Measurements from ENCODE around the gene CPTP.
A peak's percentile ranks its signal among the peaks of the same experiment; 100 is the strongest.

Gene CPTP

DNA sequence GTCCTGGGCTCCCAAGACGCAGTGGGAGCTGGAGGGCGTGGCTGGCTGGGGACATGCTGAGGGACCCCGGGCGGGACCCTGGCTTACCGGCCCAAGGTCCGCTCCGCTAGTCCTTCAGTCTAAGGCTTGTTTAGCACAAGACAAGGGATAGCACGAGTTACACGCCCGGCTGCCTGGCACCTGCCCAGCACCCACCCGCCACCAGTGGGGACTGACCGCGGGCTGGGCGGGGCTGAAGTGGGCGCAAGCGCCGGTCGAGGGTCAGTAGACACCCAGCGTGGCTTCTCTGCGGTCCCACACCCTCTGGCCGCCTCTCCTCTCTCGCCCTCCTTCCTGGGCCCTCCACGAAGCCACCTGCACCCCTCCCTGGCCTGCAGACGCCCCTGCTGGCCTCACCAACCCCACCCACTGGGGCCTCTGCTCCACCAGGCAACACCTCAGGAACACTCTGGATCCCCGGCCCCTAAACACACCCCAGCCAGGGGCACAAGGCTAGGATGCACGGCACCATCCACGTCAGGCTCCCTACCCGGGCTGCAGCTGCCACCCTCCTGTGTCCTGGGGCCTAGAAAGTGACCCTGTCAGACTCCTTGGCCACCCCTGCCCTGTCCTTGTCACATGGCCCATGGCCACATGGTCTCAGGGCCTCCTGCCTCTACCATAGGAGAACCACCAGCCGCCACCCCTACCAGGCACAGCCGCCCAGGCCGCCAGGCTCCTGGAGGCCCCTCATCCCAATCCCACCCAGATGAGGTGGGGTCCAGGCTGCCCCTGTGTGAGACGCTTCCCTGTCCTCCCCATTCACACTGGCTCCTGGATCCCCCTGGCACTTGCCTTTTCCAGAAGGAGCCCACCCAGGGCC lies 12.6 kb downstream of the CPTP start:
- no peak for DNase-seq

DNA sequence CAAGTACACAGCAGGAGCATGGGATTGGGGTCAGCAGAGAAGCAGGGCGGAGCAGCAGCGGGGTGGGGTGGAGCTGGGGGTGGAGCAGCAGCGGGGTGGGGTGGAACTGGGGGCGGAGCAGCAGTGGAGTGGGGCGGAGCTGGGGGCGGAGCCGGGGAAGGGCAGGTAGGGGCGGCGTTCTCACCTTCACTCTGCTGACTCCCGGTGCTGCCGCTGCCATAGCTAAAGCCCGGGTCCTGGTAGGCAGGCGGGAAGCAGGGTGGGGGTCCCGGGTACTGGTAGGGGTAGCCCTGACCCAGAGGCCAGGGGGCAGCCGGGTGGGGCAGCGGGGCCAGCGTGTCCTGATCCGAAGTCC lies 13.2 kb downstream of the CPTP start:
- DNase-seq, result peak; percentile 66

DNA sequence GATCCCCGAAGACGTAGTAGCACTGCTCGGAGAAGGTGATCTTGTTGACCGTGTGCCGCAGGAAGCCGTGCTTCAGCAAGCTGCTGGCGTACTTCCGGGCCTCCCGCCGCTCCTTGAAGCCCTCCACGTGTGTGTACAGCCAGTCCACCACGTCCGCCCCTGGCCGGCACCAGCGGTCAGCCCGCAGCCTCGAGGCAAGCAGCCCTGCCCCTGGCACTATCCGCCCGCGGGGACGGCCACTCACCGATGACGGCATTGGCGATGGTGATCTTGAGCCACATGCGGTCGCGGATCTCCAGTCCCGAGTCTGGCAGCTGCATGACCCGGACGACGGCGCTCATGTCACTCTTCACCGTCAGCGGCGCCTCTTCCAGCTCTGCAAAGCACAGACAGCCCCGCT lies 13.7 kb downstream of the CPTP start:
- no peak for DNase-seq

- no peak for DNase-seq
Measured at GRCh38 chr1:1340185-1340584, 15.6 kb downstream of the CPTP start.

DNA sequence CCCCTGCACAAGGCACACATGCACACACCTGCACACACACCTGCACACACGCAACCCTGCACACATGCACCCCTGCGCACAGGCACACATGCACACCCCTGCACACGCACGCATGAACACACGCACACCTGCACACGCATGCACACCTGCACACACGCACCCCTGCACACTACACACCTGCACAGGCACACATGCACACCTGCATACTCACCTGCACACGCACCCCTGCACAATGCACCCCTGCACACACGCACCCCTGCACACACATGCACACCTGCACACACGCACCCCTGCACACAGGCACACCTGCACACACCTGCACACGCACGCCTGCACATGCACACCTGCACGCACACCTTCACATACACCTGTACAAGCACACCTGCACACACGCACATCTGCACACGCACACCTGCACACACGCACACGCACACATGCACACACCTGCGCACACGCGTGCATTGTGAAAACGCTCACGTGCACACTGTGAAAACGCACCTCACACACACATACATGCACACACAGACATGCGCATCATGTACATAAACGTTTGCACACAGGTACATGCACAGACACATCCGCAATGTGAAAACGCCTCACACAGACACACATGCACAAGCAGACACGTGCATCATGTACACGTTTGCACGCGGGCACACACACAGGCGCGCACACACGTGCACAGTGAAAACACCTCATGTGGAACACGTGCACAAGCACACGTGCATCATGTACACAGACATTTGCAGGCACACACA lies 16.4 kb downstream of the CPTP start:
- DNase-seq, result no peak

GRCh38 chr1:1341549-1342021 lies 17.0 kb downstream of the CPTP start:
- no peak for DNase-seq

- DNase-seq, result no peak
Measured at GRCh38 chr1:1342061-1342562, 17.5 kb downstream of the CPTP start.

- DNase-seq, result no peak
Measured at GRCh38 chr1:1342584-1343115, 18.0 kb downstream of the CPTP start.

- DNase-seq, result no peak
Measured at GRCh38 chr1:1343811-1344421, 19.3 kb downstream of the CPTP start.

- peak; percentile 76 for DNase-seq
Measured at GRCh38 chr1:1344655-1345361, 20.2 kb downstream of the CPTP start.

DNA sequence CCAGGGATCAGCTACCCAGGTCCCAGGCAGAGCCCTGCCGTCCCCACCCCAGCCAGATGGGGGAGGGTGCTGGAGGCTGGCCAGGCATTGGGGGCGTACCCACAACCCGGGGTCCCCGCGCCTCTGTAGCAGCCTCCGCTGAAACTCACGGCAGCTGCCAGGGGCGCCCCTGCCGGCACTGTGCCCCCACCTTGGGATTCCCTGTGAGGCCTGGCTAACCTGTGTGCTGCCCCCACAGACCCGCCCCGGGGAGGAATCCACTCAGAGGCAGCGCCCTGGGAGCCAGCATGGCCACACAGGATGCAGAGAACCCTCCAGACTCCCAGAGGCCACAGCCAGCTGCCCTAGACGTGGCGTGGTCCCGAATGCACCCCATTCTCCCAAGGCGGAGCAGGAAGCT lies 20.8 kb downstream of the CPTP start:
- DNase-seq, result no peak

DNA sequence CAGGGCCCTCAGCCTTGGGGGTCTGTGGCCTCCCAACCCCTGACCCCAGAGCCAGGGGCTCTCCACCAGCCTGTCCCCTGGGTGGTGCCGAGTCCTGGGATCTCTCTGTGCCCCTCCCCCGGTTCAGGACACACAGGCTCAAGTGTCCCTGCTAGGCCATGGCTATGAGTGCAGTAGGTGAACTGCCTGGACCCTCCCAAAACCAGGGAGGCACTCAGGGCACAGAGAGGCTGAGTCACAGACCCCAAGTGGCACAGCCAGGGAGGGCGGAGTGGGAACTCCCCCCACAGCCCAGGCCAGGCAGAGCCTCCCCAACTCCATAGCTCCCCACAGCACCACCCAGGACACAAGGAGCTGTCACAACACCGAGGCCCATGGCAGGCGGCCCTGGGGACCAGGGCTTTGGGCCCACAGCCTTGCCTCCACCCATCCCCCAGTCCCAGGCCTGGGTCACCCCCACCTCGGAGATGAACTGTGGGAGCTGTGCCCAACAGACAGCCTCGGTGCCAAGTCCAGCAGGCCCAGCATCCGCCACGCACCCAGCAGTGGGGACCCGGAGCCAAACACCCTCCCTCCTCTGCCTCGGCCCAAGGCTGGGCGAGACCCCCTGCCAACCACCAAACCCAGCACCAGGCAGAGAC lies 21.4 kb downstream of the CPTP start:
- no peak for DNase-seq

DNA sequence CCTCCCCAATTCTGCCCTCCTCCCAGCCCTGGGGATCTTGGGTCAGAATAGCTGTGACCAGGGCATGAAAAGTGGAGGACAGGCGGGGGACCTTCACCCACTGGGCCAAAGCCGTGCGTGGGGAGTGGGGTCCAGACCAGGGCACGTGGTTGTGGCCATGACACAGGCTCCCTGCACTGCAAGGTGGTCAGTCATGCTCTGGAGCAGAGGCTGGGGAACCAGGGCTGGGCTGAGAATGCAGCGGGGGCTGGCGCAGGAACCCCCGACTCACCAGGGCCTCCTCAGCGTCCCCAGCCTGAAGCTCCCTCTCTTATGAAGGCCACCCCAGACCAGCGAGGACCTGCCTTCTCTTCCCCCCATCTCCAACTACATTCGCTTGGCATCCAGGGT lies 21.9 kb downstream of the CPTP start:
- DNase-seq, result no peak

GRCh38 chr1:1347026-1347595 lies 22.5 kb downstream of the CPTP start:
- DNase-seq, result no peak

GRCh38 chr1:1347663-1348419 lies 23.2 kb downstream of the CPTP start:
- DNase-seq, result no peak

DNA sequence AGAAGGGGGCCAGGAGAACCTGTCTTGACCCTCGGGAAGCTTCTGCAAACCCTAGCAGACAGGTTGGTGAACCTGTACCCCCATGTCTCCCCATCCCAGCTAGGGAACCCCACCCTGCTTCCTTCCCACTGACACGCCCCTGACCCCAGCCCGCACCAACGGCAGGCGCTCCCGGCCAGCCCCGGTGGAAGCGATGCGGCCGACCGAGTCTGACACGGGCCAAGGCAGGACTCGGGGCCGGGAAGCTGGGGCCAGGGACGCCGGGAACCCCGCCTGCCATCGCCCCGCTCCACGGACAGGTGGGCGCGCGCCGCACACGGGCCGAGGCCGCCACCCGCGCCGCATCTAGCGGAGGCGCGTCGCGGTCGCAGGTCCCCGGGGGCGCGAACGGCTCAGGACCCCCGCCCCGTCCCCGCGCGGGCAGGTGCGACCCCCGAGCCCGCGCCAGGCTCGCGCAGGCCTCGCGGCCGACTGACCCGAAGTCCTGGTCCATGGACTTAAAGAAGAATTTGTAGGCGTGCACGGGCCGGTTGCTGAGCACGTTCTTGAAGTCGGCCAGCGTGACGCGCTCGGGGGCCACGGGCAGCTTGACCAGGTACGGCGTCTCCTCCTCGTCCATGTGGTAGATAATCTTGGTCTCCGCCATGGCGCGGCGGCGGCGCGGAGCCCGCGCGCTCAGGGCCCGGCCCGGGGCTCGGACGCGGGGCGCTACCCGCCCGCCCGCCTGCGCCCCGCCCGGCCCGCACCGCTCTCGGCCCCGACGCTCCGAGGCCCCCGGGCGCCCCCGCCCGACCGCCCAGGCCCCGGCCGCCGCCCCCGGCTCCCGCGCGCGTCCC lies 24.0 kb downstream of the CPTP start:
- no peak for DNase-seq

DNA sequence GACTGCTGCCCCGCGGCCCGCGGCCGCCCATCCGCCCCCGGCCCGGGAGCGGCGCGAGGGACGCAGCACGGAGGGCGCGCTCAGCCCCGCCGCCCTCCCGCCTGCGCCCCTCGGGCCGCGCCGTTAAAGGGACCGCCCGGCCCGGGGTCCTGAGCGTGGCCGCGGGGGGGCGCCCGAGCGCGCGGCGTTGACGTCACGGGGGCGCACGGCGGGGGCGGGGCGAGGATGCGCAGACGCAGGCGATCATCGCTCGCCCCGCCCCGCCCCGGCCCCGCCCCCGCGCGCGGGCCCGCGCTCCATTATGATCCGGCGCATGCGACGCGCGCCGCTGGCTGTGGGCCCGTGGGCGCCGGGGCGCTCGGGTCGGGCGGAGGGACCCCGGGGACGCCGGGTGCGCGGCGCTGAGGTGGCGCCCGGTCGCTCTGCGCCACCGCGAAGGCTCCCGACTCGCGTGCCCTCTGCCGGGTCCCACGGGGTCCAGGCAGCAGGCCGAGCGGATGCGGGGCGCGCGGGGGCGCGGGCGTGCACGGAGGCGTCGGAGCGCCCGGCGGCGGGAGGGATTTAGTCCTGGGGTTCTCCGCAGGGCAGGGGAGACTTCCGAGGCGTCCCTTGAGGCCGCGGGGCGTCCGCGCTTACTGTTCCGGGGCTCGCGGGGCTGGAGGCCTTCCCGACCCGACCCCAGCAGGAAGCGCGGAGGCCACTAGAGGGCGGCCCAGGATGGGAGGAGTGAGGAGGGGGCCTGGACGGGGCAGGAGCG lies 24.8 kb downstream of the CPTP start, which contains the start of gene DVL1:
Gene DVL1, minus strand, starts transcription at position 163 of the 757 bp plus-strand sequence. CDS start 353 bp downstream, outside the sequence.
- peak; percentile 71 for DNase-seq

DNA sequence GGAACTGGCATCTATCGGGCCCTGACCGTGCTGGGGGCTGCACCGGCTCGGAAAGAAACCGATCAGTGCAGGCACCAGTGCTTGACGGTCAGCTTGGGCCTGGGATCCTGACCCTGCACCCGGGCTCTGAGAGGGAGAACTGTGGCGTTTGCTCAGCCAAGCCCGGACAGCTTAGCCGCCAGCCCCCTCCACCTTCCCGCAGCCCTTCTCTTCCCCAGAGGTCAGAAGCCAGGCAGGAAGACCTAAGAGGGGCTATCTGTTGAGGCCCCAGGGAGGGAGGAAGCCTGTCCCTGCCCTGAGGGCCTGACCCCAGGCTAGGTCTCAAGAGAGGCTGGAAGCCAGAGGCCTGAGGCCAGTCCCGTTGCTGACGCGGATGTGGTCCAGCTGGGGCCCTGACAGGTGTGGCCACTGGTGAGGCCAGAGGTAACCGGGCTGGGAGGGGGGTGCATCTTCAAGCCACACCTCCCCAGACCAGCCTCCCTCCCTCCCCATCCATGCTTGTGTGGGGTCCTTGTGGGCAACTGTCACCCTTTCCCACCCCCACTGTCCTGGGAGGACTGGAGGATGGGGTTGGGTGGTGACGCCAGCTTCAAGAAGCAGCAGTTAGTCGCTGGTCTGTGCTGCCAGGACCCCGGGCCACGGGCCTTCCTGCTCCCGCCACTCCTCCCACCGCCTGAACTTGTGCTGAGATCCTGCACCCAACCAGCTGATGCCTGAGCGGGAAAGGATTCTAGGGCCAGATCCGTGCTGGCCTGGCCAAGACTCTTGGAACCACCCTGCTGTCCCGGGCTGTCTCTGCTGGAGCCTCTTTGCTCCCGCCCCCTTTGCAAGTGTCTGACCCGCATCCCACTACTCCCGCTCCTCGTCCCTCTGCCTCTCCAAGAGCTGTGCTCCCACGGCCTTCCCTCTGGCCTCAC lies 27.2 kb downstream of the CPTP start:
- no peak for DNase-seq
